ENCODE measurements around the gene S1PR3.

S1PR3 gene

DNA sequence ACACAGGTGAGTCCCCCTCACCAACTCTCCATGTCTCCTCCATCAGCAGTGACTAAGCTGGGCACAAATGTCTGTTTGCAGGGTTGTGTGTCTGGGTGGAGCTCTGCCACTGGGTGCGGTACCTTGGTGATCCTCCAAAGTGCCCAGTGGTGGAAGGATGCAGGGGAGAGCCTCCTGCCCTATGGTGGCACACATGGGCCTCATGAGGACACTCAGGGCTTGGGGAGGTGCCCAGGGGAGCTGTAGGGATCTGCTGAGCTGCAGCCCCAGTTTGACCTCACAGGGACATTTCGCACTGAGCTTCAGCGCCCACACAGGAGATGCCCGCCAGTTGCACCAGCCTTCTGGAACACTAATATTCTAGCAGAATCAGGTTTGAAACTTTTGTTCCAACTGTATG, 29.5 kb downstream of the S1PR3 start:
- no peak for DNase-seq (ENCODE audit: extremely low spot score)
- ChIA-PET POLR2A (no interaction called here), CTCF (no interaction called here)
- TF ChIP-seq, protein P1, sequence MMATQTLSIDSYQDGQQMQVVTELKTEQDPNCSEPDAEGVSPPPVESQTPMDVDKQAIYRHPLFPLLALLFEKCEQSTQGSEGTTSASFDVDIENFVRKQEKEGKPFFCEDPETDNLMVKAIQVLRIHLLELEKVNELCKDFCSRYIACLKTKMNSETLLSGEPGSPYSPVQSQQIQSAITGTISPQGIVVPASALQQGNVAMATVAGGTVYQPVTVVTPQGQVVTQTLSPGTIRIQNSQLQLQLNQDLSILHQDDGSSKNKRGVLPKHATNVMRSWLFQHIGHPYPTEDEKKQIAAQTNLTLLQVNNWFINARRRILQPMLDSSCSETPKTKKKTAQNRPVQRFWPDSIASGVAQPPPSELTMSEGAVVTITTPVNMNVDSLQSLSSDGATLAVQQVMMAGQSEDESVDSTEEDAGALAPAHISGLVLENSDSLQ (IDR thresholded peaks at IDR 0.05), result no peak
- TF ChIP-seq NFRKB (IDR thresholded peaks at IDR 0.05) (no peak), TARDBP (IDR thresholded peaks at IDR 0.05) (no peak), CTBP1 (IDR thresholded peaks at IDR 0.05; ENCODE audit: borderline replicate concordance) (no peak), SUZ12 (IDR thresholded peaks at IDR 0.05) (no peak), ZNF384 (IDR thresholded peaks at IDR 0.05) (no peak), HDGF (IDR thresholded peaks at IDR 0.05; ENCODE audit: borderline replicate concordance) (no peak), LEF1 (IDR thresholded peaks at IDR 0.05; ENCODE audit: borderline replicate concordance) (no peak), SP1 (IDR thresholded peaks at IDR 0.05) (no peak), ELF4 (IDR thresholded peaks at IDR 0.05) (no peak), ARNT (IDR thresholded peaks at IDR 0.05) (no peak), BHLHE40 (IDR thresholded peaks at IDR 0.05; ENCODE audit: borderline replicate concordance) (no peak), L3MBTL2 (conservative IDR thresholded peaks at IDR 0.05) (no peak), FOXA1 (IDR thresholded peaks at IDR 0.05) (no peak), FOXK2 (IDR thresholded peaks at IDR 0.05) (no peak), FOXM1 (IDR thresholded peaks at IDR 0.05; ENCODE audit: borderline replicate concordance) (no peak)

DNA sequence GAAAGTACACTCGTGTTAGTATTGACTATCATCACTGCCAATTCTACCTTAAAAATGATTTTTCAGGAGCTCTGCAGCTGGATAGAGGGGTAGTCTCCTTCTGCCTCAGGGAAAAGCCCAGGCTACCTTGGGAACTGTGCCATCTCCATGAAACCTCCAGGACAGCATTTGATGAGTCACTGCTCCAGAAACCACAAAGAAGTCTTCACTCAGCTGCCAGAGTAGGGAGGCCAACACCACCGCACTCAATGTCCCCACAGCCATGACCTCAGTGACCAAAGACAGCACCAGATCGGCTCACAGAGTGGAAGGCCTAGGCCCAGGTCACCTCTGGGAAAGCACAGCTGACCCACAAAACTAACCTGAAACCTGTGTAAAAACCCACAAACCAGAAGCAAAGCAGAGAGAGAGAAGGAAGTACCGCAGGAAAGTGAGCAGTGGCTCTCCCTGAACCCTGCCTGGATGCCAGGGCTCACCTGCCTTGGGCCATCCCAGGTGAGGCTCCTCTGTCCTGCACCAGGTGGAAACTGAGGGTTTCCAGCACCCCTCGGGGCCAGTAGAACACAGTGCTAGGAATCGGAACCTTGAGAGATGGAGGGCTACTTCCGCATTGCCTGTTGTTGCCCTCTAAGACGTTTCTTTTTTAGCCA, 30.0 kb downstream of the S1PR3 start:
- TF ChIP-seq FOXA1 (IDR thresholded peaks at IDR 0.05) (no peak), L3MBTL2 (conservative IDR thresholded peaks at IDR 0.05) (no peak), FOXK2 (IDR thresholded peaks at IDR 0.05) (no peak), CTBP1 (IDR thresholded peaks at IDR 0.05; ENCODE audit: borderline replicate concordance) (no peak), ELF4 (IDR thresholded peaks at IDR 0.05) (no peak), BHLHE40 (IDR thresholded peaks at IDR 0.05; ENCODE audit: borderline replicate concordance) (no peak)
- TF ChIP-seq, protein P1 (IDR thresholded peaks at IDR 0.05), result no peak
- ChIA-PET CTCF (no interaction called here), POLR2A (no interaction called here)
- no peak for DNase-seq (ENCODE audit: extremely low spot score)

DNA sequence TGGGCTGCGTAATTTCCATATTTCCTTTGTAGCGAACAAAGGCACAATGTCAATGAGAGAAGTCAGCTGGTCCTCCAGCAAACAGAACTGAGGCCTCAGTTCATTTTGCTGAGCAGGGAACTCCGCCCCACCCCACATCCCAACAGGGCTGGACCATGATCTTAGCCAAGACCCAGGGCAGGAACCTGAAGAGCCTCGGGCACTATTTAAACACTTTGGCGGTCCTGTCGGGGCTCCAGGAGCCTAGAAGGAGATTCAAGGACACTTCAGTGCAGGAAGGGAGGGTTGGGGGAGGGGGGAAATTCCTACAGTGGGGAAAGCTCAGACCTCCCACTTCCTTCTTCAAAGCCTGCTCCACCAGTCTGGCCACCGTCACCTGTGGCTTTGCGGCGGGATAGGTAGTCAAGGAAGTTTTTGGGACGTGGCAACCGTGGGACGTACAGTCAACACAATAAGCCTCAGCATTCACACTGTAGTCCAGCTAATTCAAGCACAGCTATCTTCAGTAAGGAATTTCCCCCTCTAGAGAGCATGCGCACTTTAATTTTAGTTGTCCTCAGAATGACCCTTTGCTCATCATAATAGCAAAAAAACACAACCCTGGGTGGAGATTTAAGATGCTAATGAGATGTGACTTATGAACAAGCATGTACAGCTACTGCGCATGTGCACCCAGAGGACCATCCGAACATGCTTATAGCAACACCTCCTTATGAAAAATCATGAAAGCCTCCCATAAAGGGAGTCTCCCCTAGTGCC, 30.9 kb downstream of the S1PR3 start:
- no peak for DNase-seq (ENCODE audit: extremely low spot score)
- TF ChIP-seq FOXK2 (IDR thresholded peaks at IDR 0.05), result no peak
- no peak for TF ChIP-seq ARNT (IDR thresholded peaks at IDR 0.05)
- TF ChIP-seq HDGF (IDR thresholded peaks at IDR 0.05; ENCODE audit: borderline replicate concordance), result no peak
- TF ChIP-seq SUZ12 (IDR thresholded peaks at IDR 0.05), result no peak
- no peak for TF ChIP-seq BHLHE40 (IDR thresholded peaks at IDR 0.05; ENCODE audit: borderline replicate concordance)
- no peak for TF ChIP-seq ZNF384 (IDR thresholded peaks at IDR 0.05)
- TF ChIP-seq ELF4 (IDR thresholded peaks at IDR 0.05), result no peak
- TF ChIP-seq, protein P1 (IDR thresholded peaks at IDR 0.05), result no peak
- no peak for TF ChIP-seq TARDBP (IDR thresholded peaks at IDR 0.05)
- ChIA-PET CTCF (no interaction called here), POLR2A (no interaction called here)

DNA sequence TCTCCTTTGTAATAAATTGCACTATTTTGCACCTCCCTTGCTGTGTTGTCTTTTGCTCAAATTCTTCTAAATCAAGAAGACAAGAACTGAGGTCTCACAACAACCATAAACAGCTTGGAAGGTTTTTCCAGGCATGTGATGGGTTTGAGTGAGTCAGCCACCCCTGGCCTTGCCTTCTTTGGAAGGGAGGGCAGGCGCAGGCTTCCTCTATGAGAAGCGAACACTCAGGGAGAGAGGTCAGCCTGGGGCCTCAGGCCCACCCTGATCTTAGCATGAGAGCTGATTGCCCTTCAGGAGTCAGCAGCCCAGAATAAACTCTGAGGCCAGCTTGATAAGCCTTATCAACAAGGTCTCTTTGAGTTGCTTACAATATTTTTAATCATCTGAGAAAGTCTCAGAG, 31.6 kb downstream of the S1PR3 start:
- TF ChIP-seq CTBP1 (IDR thresholded peaks at IDR 0.05; ENCODE audit: borderline replicate concordance) (no peak), LEF1 (IDR thresholded peaks at IDR 0.05; ENCODE audit: borderline replicate concordance) (no peak), TARDBP (IDR thresholded peaks at IDR 0.05) (no peak), SP1 (IDR thresholded peaks at IDR 0.05) (no peak), HDGF (IDR thresholded peaks at IDR 0.05; ENCODE audit: borderline replicate concordance) (no peak)
- DNase-seq (ENCODE audit: extremely low spot score), result no peak
- CTCF ChIA-PET, result no interaction called here
- POLR2A ChIA-PET, result no interaction called here

DNA sequence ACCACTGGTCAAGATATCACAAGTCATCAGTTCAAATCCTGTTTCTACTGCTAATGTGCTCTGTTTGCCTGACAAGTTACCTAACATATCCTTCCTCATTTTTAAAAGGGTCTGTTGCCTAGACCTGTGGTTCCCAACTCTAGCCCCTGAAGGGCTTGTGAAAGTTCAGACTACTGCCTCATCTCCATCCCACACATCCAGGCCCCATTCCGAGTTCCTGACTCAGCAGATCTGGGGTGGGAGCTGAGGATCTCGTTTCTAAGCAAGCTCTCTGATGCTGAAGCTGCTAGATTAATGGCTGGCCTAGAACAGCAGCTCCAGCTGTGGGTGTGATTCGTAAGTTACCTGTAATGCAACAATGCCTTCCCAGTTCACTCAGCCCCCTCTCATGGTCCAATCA, 32.5 kb downstream of the S1PR3 start:
- POLR2A ChIA-PET, result no interaction called here
- no peak for TF ChIP-seq TARDBP (IDR thresholded peaks at IDR 0.05)
- TF ChIP-seq ZNF384 (IDR thresholded peaks at IDR 0.05), result no peak
- no peak for TF ChIP-seq FOXA1 (IDR thresholded peaks at IDR 0.05)
- TF ChIP-seq ELF4 (IDR thresholded peaks at IDR 0.05), result no peak
- TF ChIP-seq HDGF (IDR thresholded peaks at IDR 0.05; ENCODE audit: borderline replicate concordance), result no peak
- TF ChIP-seq ARNT (IDR thresholded peaks at IDR 0.05), result no peak
- TF ChIP-seq FOXM1 (IDR thresholded peaks at IDR 0.05; ENCODE audit: borderline replicate concordance), result no peak
- TF ChIP-seq LEF1 (IDR thresholded peaks at IDR 0.05; ENCODE audit: borderline replicate concordance), result no peak
- TF ChIP-seq NFRKB (IDR thresholded peaks at IDR 0.05), result no peak
- TF ChIP-seq CTBP1 (IDR thresholded peaks at IDR 0.05; ENCODE audit: borderline replicate concordance), result no peak
- TF ChIP-seq SP1 (IDR thresholded peaks at IDR 0.05), result no peak
- TF ChIP-seq BHLHE40 (IDR thresholded peaks at IDR 0.05; ENCODE audit: borderline replicate concordance), result no peak
- TF ChIP-seq FOXK2 (IDR thresholded peaks at IDR 0.05), result no peak
- no peak for TF ChIP-seq L3MBTL2 (conservative IDR thresholded peaks at IDR 0.05)
- TF ChIP-seq SUZ12 (IDR thresholded peaks at IDR 0.05), result no peak
- TF ChIP-seq, protein P1 (IDR thresholded peaks at IDR 0.05), result no peak
- CTCF ChIA-PET, result no interaction called here
- DNase-seq (ENCODE audit: extremely low spot score), result no peak

Measured in HEK293T (cell line).